KMS-11 (cell line): ENCODE results near the gene CHD6.

Source experiments
- H2AFZ ChIP-seq: fragments of 200-600 bp; sonication (generic); 2 replicates; pipeline ENCODE4 v1.6.1; 2016; ENCODE audit warnings: antibody characterized with exemption, mixed run types, low read depth
- H3K27ac ChIP-seq: fragments of 200-600 bp; sonication (generic); 2 replicates; pipeline ENCODE4 v1.6.1; 2016; ENCODE audit warnings: mild to moderate bottlenecking, mixed run types
- H3K27me3 ChIP-seq: fragments of 200-600 bp; sonication (generic); 2 replicates; pipeline ENCODE4 v1.6.1; 2017; ENCODE audit warnings: mild to moderate bottlenecking, low read depth, mixed run types, moderate library complexity; ENCODE audit not compliant: insufficient read depth
- H3K36me3 ChIP-seq: fragments of 200-600 bp; sonication (generic); 2 replicates; pipeline ENCODE4 v1.6.1; 2017; ENCODE audit warnings: mild to moderate bottlenecking, mixed run types; ENCODE audit not compliant: insufficient read depth
- H3K4me1 ChIP-seq: fragments of 200-600 bp; sonication (generic); 2 replicates; pipeline ENCODE4 v1.6.1; 2016; ENCODE audit warnings: mild to moderate bottlenecking, low read depth, mixed run types; ENCODE audit not compliant: poor library complexity, severe bottlenecking
- H3K4me2 ChIP-seq: fragments of 200-600 bp; sonication (generic); 2 replicates; pipeline ENCODE4 v1.7.0; 2016; ENCODE audit warnings: mild to moderate bottlenecking, mixed run types
- H3K4me3 ChIP-seq: fragments of 200-600 bp; sonication (generic); IDR thresholded peaks from 2 replicates; pipeline ENCODE4 v1.6.1; 2017; ENCODE audit warnings: low read depth, low read length, mixed read lengths; ENCODE audit not compliant: insufficient read depth
- H3K79me2 ChIP-seq: fragments of 200-600 bp; sonication (generic); 2 replicates; pipeline ENCODE4 v1.6.1; 2016; ENCODE audit warnings: low read depth, mixed run types; ENCODE audit not compliant: insufficient read depth
- H3K9ac ChIP-seq: fragments of 200-600 bp; sonication (generic); 2 replicates; pipeline ENCODE4 v1.6.1; 2016; ENCODE audit warnings: mild to moderate bottlenecking, mixed run types
- H4K20me1 ChIP-seq: fragments of 200-600 bp; sonication (generic); 2 replicates; pipeline ENCODE4 v1.6.1; 2016; ENCODE audit warnings: mild to moderate bottlenecking, mixed run types; ENCODE audit not compliant: insufficient read depth
- CTCF ChIP-seq: fragments of 200-600 bp; sonication (generic); conservative IDR thresholded peaks from 2 replicates; pipeline ENCODE4 v1.6.1; 2017; ENCODE audit warnings: low read depth, mild to moderate bottlenecking, antibody characterized with exemption, low read length, moderate library complexity, mixed read lengths

The CHD6 gene

GRCh38 chr20:41523857-41524256, 94.3 kb downstream of the CHD6 start:
- Histone ChIP-seq H3K36me3 (no peaks in the 10 kb centered on the region; the same call in 1 of the 2 replicates), H3K4me1 (no peaks in the 10 kb centered on the region), H3K9ac (no peak overlapping the region), H3K4me3 (no peak overlapping the region), H3K4me2 (no peak overlapping the region), H3K79me2 (no peaks in the 10 kb centered on the region; the same call in 1 of the 2 replicates), H3K27ac (no peak overlapping the region), H3K27me3 (no peaks in the 10 kb centered on the region), H4K20me1 (no peaks in the 10 kb centered on the region), H2AFZ (no peak overlapping the region)
- no peak for TF ChIP-seq CTCF

GRCh38 chr20:41513829-41514228, 104.3 kb downstream of the CHD6 start:
- Histone ChIP-seq H4K20me1 (no peaks in the 10 kb centered on the region), H3K27ac (no peak overlapping the region), H3K4me1 (no peaks in the 10 kb centered on the region), H2AFZ (no peak overlapping the region), H3K79me2 (no peaks in the 10 kb centered on the region), H3K4me2 (no peak overlapping the region), H3K9ac (no peak overlapping the region), H3K4me3 (no peak overlapping the region), H3K36me3 (0 out of 2 replicates have a peak, but pooled peaks cover 5% of the 10 kb centered on the region), H3K27me3 (no peaks in the 10 kb centered on the region)
- no peak for TF ChIP-seq CTCF

GRCh38 chr20:41512624-41513023, 105.6 kb downstream of the CHD6 start:
- Histone ChIP-seq H3K79me2 (no peaks in the 10 kb centered on the region), H3K4me3 (no peak overlapping the region), H4K20me1 (no peaks in the 10 kb centered on the region), H3K9ac (no peak overlapping the region), H3K4me2 (no peak overlapping the region), H3K27me3 (no peaks in the 10 kb centered on the region), H3K36me3 (0 out of 2 replicates have a peak, but pooled peaks cover 5% of the 10 kb centered on the region), H3K27ac (no peak overlapping the region), H3K4me1 (no peaks in the 10 kb centered on the region), H2AFZ (no peak overlapping the region)
- no peak for TF ChIP-seq CTCF

- TF ChIP-seq CTCF: no peak
- no peaks in the 10 kb centered on the region for H3K27me3 ChIP-seq
- 0 out of 2 replicates have a peak, but pooled peaks cover 5% of the 10 kb centered on the region for H3K36me3 ChIP-seq
- H3K9ac ChIP-seq: no peak overlapping the region
- H2AFZ ChIP-seq: no peak overlapping the region
- H3K27ac ChIP-seq: no peak overlapping the region
- no peaks in the 10 kb centered on the region for H4K20me1 ChIP-seq
- no peaks in the 10 kb centered on the region for H3K79me2 ChIP-seq
- no peak overlapping the region for H3K4me2 ChIP-seq
- H3K4me3 ChIP-seq: no peak overlapping the region
- H3K4me1 ChIP-seq: no peaks in the 10 kb centered on the region
These were observed 107.2 kb downstream of the CHD6 start for GRCh38 chr20:41510847-41511450.
